Stimulated activated CD8-positive, alpha-beta memory T cell treated with anti-CD3 and anti-CD28 coated beads, Interleukin-12 subunit alpha, Interleukin-12 subunit beta, amount 100 ng/mL, for 24 hours (primary cell): Measurements from ENCODE around the gene SH2D1B.
"Not testable (repeated sequence)": the region's sequence is repeated elsewhere in the genome, so short reads cannot be mapped to it uniquely, and the experiment has no call there.

Experiments
- DNase-seq: peaks from one replicate; pipeline ENCODE4 v3.0.0-alpha.2; 2020; ENCODE audit errors: extremely low read depth

Gene SH2D1B

GRCh38 chr1:162412002-162412401 is at the start of gene SH2D1B:
TSS of gene SH2D1B (minus strand) at chr1:162412136. CDS start at chr1:162412016, 120 bp downstream.
- DNase-seq = no peak

GRCh38 chr1:162458236-162458635 is 46.3 kb upstream of the SH2D1B start:
- DNase-seq = no peak

GRCh38 chr1:162456323-162456722 is 44.4 kb upstream of the SH2D1B start:
- no peak for DNase-seq

GRCh38 chr1:162454361-162454760 is 42.4 kb upstream of the SH2D1B start:
- not testable (repeated sequence) for DNase-seq

- no peak for DNase-seq
Observed at GRCh38 chr1:162446946-162447345, 35.0 kb upstream of the SH2D1B start.

GRCh38 chr1:162444903-162445302 is 33.0 kb upstream of the SH2D1B start:
- DNase-seq = no peak

GRCh38 chr1:162432977-162433713 is 21.2 kb upstream of the SH2D1B start:
- DNase-seq = not testable (repeated sequence)

GRCh38 chr1:162430583-162430982 is 18.6 kb upstream of the SH2D1B start:
- no peak for DNase-seq

GRCh38 chr1:162422662-162423375 is 10.9 kb upstream of the SH2D1B start:
- DNase-seq = no peak

GRCh38 chr1:162421258-162422164 is 9.6 kb upstream of the SH2D1B start:
- no peak for DNase-seq

GRCh38 chr1:162420120-162420519 is 8.2 kb upstream of the SH2D1B start:
- no peak for DNase-seq

- DNase-seq = not testable (repeated sequence)
Observed at GRCh38 chr1:162419450-162419931, 7.6 kb upstream of the SH2D1B start.

- not testable (repeated sequence) for DNase-seq
Observed at GRCh38 chr1:162418584-162418983, 6.6 kb upstream of the SH2D1B start.

- DNase-seq = no peak
Observed at GRCh38 chr1:162417650-162418049, 5.7 kb upstream of the SH2D1B start.

- no peak for DNase-seq
Observed at GRCh38 chr1:162416909-162417308, 5.0 kb upstream of the SH2D1B start.

- DNase-seq = no peak
Observed at GRCh38 chr1:162416215-162416614, 4.3 kb upstream of the SH2D1B start.

GRCh38 chr1:162407539-162407938 is 4.4 kb downstream of the SH2D1B start:
- no peak for DNase-seq

- DNase-seq = no peak
Observed at GRCh38 chr1:162406811-162407210, 5.1 kb downstream of the SH2D1B start.

GRCh38 chr1:162405800-162406199 is 6.1 kb downstream of the SH2D1B start:
- DNase-seq = no peak

GRCh38 chr1:162404550-162405160 is 7.3 kb downstream of the SH2D1B start:
- no peak for DNase-seq

- no peak for DNase-seq
Observed at GRCh38 chr1:162400790-162401355, 11.1 kb downstream of the SH2D1B start.
